RWPE2 (cell line): Measurements from ENCODE around the gene DUSP9.
A peak's percentile ranks its signal among the peaks of the same experiment; 100 is the strongest.

Experiments
- ATAC-seq: fragments of 200-7000 bp; cut with Tn5 transposase; 3 replicates; pipeline ENCODE4 v1.9.1; 2021; ENCODE audit warnings: low read depth
- DNase-seq: peaks from one replicate; pipeline ENCODE4 v3.0.0-alpha.2; 2020; ENCODE audit warnings: low spot score
- H3K27ac ChIP-seq: fragments of 450-650 bp; 2 replicates; pipeline ENCODE4 v1.5.1; 2017; ENCODE audit warnings: mild to moderate bottlenecking; ENCODE audit not compliant: poor library complexity, severe bottlenecking
- H3K27me3 ChIP-seq: fragments of 250-450 bp; sonication (Bioruptor Pico); 2 replicates; pipeline ENCODE4 v1.5.1; 2021; ENCODE audit warnings: mild to moderate bottlenecking, moderate library complexity; ENCODE audit not compliant: insufficient read depth, poor library complexity, severe bottlenecking
- H3K36me3 ChIP-seq: fragments of 250-450 bp; sonication (Bioruptor Pico); 2 replicates; pipeline ENCODE4 v1.5.1; 2020; ENCODE audit warnings: low read depth, mild to moderate bottlenecking, moderate library complexity
- H3K4me1 ChIP-seq: fragments of 250-450 bp; sonication (Bioruptor Pico); 2 replicates; pipeline ENCODE4 v1.5.1; 2021; ENCODE audit warnings: mild to moderate bottlenecking, moderate library complexity; ENCODE audit not compliant: insufficient read depth, poor library complexity, severe bottlenecking
- H3K4me3 ChIP-seq: fragments of 250-450 bp; sonication (Bioruptor Pico); 2 replicates; pipeline ENCODE4 v1.5.1; 2021; ENCODE audit warnings: mild to moderate bottlenecking, moderate library complexity; ENCODE audit not compliant: severe bottlenecking
- H3K9me3 ChIP-seq: fragments of 250-450 bp; sonication (Bioruptor Pico); 2 replicates; pipeline ENCODE4 v1.5.1; 2021; ENCODE audit warnings: mild to moderate bottlenecking, moderate library complexity; ENCODE audit not compliant: severe bottlenecking
- TF ChIP-seq, protein P1 (sequence below): fragments of 450-650 bp; IDR thresholded peaks from one replicate; pipeline ENCODE4 v1.5.1; 2017; ENCODE audit warnings: mild to moderate bottlenecking, moderate library complexity; ENCODE audit not compliant: poor library complexity, severe bottlenecking

Gene DUSP9

GRCh38 chrX:153640045-153640686 is 6.8 kb upstream of the DUSP9 start:
- Histone ChIP-seq H3K4me1 (no peaks in the 10 kb centered on the region), H3K9me3 (no peaks in the 10 kb centered on the region), H3K36me3 (no peaks in the 10 kb centered on the region), H3K4me3 (no peak overlapping the region), H3K27ac (no peak overlapping the region), H3K27me3 (peaks cover 18% of the 10 kb centered on the region)
- DNase-seq: peak; percentile 21
- TF ChIP-seq, protein P1, sequence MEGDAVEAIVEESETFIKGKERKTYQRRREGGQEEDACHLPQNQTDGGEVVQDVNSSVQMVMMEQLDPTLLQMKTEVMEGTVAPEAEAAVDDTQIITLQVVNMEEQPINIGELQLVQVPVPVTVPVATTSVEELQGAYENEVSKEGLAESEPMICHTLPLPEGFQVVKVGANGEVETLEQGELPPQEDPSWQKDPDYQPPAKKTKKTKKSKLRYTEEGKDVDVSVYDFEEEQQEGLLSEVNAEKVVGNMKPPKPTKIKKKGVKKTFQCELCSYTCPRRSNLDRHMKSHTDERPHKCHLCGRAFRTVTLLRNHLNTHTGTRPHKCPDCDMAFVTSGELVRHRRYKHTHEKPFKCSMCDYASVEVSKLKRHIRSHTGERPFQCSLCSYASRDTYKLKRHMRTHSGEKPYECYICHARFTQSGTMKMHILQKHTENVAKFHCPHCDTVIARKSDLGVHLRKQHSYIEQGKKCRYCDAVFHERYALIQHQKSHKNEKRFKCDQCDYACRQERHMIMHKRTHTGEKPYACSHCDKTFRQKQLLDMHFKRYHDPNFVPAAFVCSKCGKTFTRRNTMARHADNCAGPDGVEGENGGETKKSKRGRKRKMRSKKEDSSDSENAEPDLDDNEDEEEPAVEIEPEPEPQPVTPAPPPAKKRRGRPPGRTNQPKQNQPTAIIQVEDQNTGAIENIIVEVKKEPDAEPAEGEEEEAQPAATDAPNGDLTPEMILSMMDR: no peak
- ATAC-seq: no peak

- TF ChIP-seq, protein P1: no peak
- DNase-seq: peak; percentile 22
- Histone ChIP-seq H3K4me1 (no peaks in the 10 kb centered on the region), H3K36me3 (no peaks in the 10 kb centered on the region), H3K4me3 (no peak overlapping the region), H3K9me3 (no peaks in the 10 kb centered on the region), H3K27me3 (peaks cover 18% of the 10 kb centered on the region), H3K27ac (no peak overlapping the region)
- no peak for ATAC-seq
These were observed 6.0 kb upstream of the DUSP9 start for GRCh38 chrX:153640736-153641575.

GRCh38 chrX:153641627-153642026 is 5.4 kb upstream of the DUSP9 start:
- H3K27ac ChIP-seq: no peak overlapping the region
- H3K4me1 ChIP-seq: peaks cover 3% of the 10 kb centered on the region
- TF ChIP-seq, protein P1: no peak
- no peaks in the 10 kb centered on the region for H3K9me3 ChIP-seq
- no peak for DNase-seq
- no peak for ATAC-seq
- H3K4me3 ChIP-seq: no peak overlapping the region
- no peaks in the 10 kb centered on the region for H3K36me3 ChIP-seq
- peaks cover 18% of the 10 kb centered on the region for H3K27me3 ChIP-seq

DNA sequence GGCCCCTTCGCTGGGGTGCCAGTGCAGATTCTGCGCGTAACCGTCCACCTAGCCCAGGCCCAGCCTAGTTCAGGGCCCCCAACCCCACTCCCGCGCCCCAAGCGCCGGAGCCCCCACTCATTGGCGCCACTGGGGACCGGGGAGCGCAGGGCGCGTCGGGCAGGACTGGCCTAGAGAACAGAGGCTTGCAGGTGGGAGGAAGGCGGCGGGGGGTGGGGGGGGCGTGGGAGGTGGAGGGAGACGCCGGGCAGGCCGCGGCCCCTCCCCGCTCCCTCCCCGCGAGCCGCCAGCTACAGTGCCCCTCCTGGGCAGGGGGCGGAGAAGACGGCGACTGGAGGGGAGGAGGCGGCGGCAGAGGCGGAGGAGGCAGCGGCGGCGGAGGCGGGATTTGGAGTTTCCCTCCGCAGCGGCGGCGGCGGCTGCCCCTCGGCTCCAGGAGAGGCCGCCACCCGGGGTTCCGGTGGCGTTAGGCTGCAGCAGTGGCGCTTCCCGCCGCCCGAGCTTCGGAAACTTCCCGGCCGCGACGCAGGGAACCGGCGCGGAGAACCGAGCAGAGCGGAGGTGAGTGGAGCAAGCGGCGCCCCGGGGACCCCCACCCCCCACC is 4.8 kb upstream of the DUSP9 start:
- no peak overlapping the region for H3K4me3 ChIP-seq
- no peak overlapping the region for H3K27ac ChIP-seq
- DNase-seq (peak; percentile 20), ATAC-seq (no peak)
- no peaks in the 10 kb centered on the region for H3K36me3 ChIP-seq
- H3K4me1 ChIP-seq: peaks cover 5% of the 10 kb centered on the region
- TF ChIP-seq, protein P1: no peak
- H3K27me3 ChIP-seq: peaks cover 18% of the 10 kb centered on the region
- H3K9me3 ChIP-seq: no peaks in the 10 kb centered on the region
